SHP77 treated with DMSO at 0.1 percent for 48 hours (cell line): ENCODE data around the gene LRCH1.

Source experiments
- DNase-seq: peaks from one replicate; lab custom pipeline; 2025; lab: John Stamatoyannopoulos, UW

LRCH1 gene

DNA sequence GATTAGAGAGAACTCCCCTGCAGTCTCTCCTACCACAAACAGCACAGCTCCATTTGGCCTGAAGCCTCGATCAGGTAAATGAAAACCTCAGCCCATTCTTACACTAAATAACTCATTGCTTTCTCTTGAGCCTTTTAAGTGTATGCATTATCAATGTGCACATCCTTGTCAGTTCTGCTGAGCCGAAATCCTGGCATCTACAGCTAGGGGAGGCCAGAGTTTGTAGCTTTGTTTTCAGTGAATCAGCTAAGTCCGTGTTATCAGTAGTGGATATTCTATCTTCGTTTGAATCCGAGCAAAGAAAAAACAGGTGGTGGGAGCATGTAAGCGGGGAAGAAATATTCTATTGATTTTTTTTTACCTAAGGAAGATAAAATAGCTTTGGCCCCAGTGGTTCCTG is 159.6 kb downstream of the LRCH1 start:
- no peak for DNase-seq

DNA sequence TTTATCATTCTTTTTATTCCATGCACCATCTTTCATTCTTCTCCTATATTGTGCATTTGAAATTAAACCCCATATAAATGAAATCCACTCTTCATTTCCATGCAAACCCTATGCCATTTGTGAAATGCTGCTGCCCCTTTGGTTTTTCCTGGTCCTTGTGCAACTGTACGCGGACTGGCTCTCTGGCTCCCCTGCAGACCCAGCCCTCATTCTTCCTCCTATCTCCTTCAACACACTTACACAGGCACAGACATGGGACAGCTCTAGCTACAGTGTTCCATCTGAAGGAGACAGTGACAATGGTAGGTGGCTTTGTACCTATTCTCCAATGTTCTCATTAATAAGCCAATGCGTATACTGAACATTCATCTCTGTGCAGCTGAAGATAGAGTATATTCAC is 162.4 kb downstream of the LRCH1 start:
- no peak for DNase-seq

GRCh38 chr13:46716821-46717220 is 163.9 kb downstream of the LRCH1 start:
- DNase-seq, result no peak

GRCh38 chr13:46717275-46717674 is 164.3 kb downstream of the LRCH1 start:
- DNase-seq, result no peak

DNA sequence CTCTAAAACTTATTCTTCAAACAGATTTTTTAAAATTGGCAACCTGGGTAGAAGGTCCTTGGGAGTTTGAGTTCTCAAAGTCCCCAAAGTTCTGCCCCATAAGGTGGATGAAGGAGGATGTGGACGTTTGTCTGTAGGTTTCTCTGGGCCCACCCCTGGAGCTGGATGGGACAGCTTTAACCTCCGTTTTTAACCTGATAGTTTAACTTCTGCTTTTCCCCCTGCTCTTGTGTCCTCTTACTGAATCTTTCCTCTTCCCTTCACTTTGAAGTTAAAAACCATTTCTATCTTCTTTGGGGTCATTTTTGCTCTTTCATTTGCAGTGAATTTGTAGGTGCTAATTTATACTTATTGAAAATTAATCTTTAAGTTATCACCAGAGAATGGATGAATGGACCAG is 164.9 kb downstream of the LRCH1 start:
- DNase-seq, result no peak

- DNase-seq, result no peak
These were observed 167.2 kb downstream of the LRCH1 start for GRCh38 chr13:46720189-46720588.

DNA sequence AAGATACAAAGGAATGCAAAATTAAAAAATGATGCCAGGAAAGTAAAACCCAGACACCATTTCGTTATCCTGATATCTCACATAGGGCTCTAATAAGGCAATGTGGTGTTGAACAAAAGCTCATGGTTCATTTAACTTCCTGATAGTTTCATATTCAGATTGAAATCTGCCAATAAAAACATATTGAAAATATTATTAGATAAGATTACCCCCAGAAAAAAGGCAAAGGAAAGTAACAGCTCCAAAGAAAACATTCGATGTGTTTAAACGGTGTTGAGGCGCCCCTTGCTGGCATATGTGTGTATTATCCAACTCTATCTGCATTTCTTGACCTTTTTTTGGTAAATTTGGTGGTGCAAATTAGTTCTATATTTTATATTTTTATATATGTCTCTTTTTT is 168.1 kb downstream of the LRCH1 start:
- no peak for DNase-seq

- DNase-seq, result no peak
These were observed 173.4 kb downstream of the LRCH1 start for GRCh38 chr13:46726347-46726746.

DNA sequence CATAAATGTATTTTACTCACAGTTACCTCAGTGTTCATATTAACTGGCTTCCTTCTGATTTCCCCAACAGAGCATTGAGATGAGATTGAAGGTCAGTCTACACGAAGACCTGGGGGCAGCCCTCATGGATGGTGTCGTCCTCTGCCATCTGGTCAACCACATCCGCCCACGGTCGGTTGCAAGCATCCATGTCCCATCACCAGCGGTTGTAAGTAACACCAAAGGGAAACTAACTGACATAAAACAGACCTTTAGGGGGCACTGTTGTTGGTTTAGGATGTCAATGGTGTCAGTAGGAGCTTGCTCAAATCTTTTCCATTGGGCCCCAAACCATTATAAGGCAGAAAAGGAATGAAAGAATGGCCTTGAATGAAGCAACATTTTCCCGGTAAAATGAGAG is 175.8 kb downstream of the LRCH1 start:
- no peak for DNase-seq

DNA sequence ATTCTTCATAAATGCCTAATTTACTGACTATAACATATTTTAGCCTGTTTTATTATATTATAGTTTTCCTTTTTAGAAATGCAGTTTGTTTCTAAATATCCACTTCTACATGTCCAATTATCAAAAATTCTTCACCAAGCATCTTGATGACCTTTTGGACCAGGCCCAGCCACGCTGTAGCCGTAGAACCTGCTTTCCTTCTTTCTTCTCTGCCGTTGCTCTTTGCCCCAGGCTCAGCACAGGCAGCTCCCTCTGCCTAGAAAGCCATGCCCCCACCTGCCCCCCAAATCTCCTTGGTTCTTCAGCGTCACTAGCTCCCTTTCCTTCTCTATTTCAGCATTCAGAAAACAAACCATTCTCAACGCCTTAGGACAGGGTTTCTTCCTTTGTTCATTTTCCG is 178.6 kb downstream of the LRCH1 start:
- no peak for DNase-seq

DNA sequence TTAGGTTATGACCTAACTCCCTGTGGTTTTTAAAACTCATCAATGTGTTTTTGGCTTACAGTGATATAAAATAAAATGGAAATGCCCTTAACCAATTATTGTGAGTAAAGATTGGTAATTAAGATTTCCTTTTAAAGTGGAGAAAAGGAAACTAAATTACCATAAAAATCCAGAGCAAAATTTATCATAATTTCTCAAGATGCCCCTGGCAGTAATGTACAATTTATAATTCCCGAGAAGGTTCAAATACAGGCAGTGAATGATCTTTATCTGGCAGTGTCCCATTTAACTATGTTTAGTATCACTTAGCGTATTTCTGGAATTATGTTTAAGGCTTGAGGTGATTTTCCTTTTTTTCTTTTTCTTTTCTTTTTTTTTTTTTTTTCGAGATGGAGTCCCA is 182.5 kb downstream of the LRCH1 start:
- no peak for DNase-seq

DNA sequence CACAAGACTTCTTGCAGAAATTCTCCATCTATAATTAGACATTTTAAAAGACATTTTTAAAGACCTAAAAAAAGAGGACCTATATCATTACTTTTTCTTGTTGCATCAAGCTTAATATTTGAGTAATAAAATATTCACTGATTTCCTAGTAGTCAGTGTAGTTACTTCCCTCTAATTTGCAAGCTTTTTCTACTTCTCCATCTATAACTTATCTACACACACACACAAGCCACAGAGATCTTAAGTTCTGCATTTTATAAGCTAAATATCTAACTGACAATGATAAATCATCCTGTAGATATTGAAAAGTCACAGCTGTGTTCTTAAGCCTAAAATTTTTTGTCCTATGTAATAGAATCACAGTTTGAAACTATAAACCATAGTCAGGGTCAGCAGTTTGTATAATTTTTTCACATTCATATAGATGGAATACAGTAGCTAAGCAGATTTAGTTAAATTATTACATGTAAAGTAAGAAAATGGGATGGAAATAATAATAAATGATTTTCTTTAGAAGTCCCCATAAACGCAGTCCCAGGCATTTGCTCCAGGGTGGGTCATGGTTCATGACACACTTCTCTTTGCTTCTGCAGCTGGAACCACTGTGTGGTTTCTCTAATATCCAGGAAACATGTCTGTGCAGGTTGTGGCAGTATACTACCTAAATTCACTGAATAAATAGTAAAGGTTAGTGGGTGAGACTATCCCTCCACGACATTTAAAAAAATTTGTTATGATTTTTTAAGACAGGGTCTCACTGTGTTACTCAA is 183.8 kb downstream of the LRCH1 start:
- no peak for DNase-seq

GRCh38 chr13:46738055-46738454 is 185.1 kb downstream of the LRCH1 start:
- DNase-seq, result no peak

DNA sequence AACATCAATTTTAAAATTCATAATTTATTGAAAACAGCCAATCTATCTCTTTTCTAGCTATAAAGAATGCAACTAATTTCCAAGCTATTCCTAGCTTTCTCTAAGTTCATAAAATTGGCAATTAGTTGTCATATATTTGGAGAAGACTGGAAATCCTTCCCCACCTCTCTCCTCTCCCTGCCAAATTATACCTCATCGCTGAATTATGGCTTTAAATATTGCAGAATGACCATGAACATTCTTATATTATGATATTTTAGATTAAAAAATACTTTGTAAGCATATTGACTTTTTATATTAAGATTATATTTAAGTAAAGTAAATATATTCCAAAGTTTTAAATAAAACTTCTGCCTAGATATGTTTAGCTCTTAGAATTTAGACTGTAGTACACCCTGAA is 185.8 kb downstream of the LRCH1 start:
- DNase-seq, result no peak

GRCh38 chr13:46739447-46740098 is 186.6 kb downstream of the LRCH1 start:
- DNase-seq, result no peak

DNA sequence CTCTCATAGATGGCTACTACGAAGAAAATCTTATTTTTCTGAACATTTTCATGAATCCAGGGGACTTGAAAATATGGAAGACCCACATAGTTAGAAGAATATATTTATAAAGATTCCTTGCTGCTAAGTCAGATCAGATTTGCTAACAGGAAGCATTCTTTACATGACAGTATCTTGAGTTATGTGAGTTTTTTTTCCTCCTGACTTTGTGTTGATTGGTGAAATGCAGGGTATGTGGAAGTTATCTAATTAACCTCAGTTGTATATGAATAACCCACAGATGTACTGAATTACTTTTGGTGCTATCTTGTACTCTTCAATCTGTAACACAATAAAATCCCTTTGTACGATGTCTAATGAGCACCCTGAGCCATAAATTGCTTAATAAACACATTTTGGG is 190.2 kb downstream of the LRCH1 start:
- no peak for DNase-seq

GRCh38 chr13:46745062-46745461 is 192.1 kb downstream of the LRCH1 start:
- no peak for DNase-seq

DNA sequence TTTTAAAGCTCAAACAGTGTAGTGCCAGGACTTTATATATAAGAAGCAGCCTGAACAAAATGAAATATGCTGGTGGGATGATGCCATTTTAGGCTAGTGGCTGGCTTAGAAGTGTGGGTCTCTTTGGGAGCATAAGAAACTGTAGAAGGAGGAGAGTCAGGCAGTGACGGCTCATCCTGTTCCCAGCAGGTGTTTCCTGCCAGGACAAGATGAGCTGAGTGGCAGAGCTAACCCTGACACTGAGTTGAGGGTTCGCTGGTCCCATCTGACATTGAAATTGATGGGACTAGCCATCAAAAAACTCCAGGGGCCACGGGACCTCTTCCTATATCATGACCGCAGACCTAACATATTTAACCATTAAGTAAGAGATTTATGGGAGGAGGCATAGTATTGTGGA is 192.7 kb downstream of the LRCH1 start:
- DNase-seq, result no peak

- no peak for DNase-seq
These were observed 194.3 kb downstream of the LRCH1 start for GRCh38 chr13:46747031-46747820.

DNA sequence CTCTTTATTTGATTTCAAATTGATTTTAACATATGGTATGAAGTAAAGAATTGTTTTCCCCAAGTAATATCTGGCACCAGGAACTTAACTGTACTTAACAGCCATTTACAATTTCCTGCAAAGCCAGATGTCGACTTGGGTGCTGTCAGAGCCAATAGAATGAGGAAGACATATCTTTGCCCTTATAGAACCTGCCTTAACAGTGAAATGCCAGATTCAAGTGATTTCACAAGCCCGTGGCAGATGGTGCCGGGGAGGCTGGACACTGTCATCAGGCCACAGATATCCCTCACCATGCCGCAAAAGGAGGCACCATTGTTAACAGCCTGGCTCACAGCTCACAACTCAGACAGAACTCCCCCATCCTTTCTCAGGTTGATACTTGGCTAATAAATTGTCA is 195.3 kb downstream of the LRCH1 start:
- DNase-seq, result no peak

GRCh38 chr13:46749951-46750350 is 197.0 kb downstream of the LRCH1 start:
- DNase-seq, result no peak

- no peak for DNase-seq
These were observed 199.1 kb downstream of the LRCH1 start for GRCh38 chr13:46751811-46752635.
